HUDEP-2 (cell line): ENCODE results near the gene LONP1.
"Not testable (repeated sequence)": the region's sequence is repeated elsewhere in the genome, so short reads cannot be mapped to it uniquely, and the experiment has no call there.

Source experiments
- DNase-seq, 76 experiments: peaks; one replicate each; lab custom pipeline; 2025; ENCODE audit not compliant: unreplicated experiment in 76 of 76; lab: John Stamatoyannopoulos, UW

The LONP1 gene

GRCh38 chr19:5694167-5694955 lies 25.6 kb downstream of the LONP1 start:
- no peak for DNase-seq

- DNase-seq: peak in 6 of 76 experiments; percentile 28 to 43 (median 34)
These were observed 26.5 kb downstream of the LONP1 start for GRCh38 chr19:5693195-5694166.

- peak in 3 of 76 experiments; percentile 42 to 50 (median 47) for DNase-seq
These were observed 27.2 kb downstream of the LONP1 start for GRCh38 chr19:5692723-5693194.

GRCh38 chr19:5691822-5692722 lies 27.9 kb downstream of the LONP1 start:
- peak in 28 of 76 experiments; percentile 13 to 66 (median 41) for DNase-seq

- peak in 71 of 76 experiments; percentile 35 to 91 (median 78) for DNase-seq
These were observed 28.8 kb downstream of the LONP1 start for GRCh38 chr19:5690955-5691821.

GRCh38 chr19:5690125-5690954 lies 29.6 kb downstream of the LONP1 start, which contains the start of gene RPL36:
Gene RPL36, plus strand, starts transcription at chr19:5690295. Its CDS starts 213 bp downstream, at chr19:5690508.
- DNase-seq: peak; percentile 72 to 100 (median 99)

GRCh38 chr19:5688262-5688881 lies 31.6 kb downstream of the LONP1 start:
- not testable (repeated sequence) for DNase-seq

GRCh38 chr19:5687360-5688198 lies 32.4 kb downstream of the LONP1 start:
- DNase-seq: no peak

GRCh38 chr19:5686647-5687359 lies 33.1 kb downstream of the LONP1 start:
- DNase-seq: peak; percentile 59 to 100 (median 99)

- peak in 1 of 76 experiments; percentile 98 for DNase-seq
These were observed 33.7 kb downstream of the LONP1 start for GRCh38 chr19:5686326-5686646.

GRCh38 chr19:5684694-5685430 lies 35.1 kb downstream of the LONP1 start:
- no peak for DNase-seq

- DNase-seq: no peak
These were observed 36.6 kb downstream of the LONP1 start for GRCh38 chr19:5683177-5683886.

- DNase-seq: no peak
These were observed 37.9 kb downstream of the LONP1 start for GRCh38 chr19:5682107-5682482.

- no peak for DNase-seq
These were observed 38.4 kb downstream of the LONP1 start for GRCh38 chr19:5681391-5682106.
